NT2/D1 (cell line): ENCODE results near the gene NPFF.

Experiments used
- SUZ12 ChIP-seq: IDR thresholded peaks from 2 replicates; pipeline ENCODE4 v1.6.1; 2011; ENCODE audit not compliant: insufficient read length, insufficient read depth; ENCODE audit errors: extremely low read depth
- YY1 ChIP-seq: IDR thresholded peaks from 2 replicates; pipeline ENCODE4 v1.6.1; 2011; ENCODE audit not compliant: insufficient read length, insufficient read depth
- ZNF274 ChIP-seq: IDR thresholded peaks from 2 replicates; pipeline ENCODE4 v1.6.1; 2011; ENCODE audit warnings: mild to moderate bottlenecking, low read depth, low read length

DNA sequence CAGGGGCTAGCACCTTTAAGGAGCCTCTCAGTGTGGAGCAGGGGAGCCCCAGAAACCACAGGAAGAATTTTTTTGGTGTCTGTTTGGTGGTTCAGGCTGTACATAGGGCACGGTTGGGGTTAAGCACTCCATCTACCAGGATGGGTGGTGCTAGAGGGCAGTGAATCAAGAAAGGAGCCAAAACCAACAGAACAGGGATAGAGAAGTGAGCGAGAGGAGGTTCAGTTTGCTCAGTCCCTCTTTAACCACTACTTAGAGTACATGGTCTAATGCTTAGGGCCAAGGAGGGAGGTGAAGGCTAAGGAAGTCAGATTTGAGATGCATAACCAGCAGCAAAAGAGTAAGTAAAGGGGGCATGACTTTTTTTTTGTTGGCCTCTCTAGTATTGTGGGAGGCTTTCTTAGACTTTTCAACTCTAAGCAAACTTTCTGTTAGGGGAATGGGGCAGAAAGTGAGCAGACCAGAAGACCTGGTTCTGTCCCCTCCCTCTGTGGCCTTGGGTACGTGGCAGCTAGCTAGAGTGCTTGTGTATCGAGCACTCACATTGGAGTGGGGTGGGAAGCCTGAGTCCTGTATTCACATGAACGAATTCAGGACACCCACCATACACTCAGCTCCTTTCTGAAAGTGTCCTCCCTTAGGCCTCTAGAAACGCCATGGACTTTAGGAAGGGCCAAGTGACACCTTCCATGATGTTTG, 6.6 kb upstream of the NPFF start:
- TF ChIP-seq YY1 (no peak), SUZ12 (no peak), ZNF274 (no peak)
